Inflammatory macrophage treated with lipopolysaccharide for 4 hours (primary cell): Measurements from ENCODE around the gene GARRE1.

Source experiments
- DNase-seq: peaks from one replicate; pipeline ENCODE4 v3.0.0-alpha.2; 2020

GARRE1 gene

GRCh38 chr19:34299576-34299975 is 45.2 kb downstream of the GARRE1 start:
- DNase-seq = no peak

GRCh38 chr19:34300380-34300779 is 46.0 kb downstream of the GARRE1 start:
- no peak for DNase-seq

GRCh38 chr19:34300962-34301361 is 46.6 kb downstream of the GARRE1 start:
- no peak for DNase-seq
